GM12878 (cell line): ENCODE data around the gene WWOX.

Source experiments
- IRF4 ChIP-seq: IDR thresholded peaks from 2 replicates; pipeline ENCODE4 v1.6.1; 2011; ENCODE audit warnings: low read depth, low read length
- MXI1 ChIP-seq: fragments of 150-350 bp; IDR thresholded peaks from 2 replicates; pipeline ENCODE4 v1.6.1; 2011; ENCODE audit warnings: low read depth, mild to moderate bottlenecking, inconsistent platforms, low read length, improper control_type of control experiment
- TF ChIP-seq, protein P1 (sequence below), 3 experiments: IDR thresholded peaks in 2 of 3; conservative IDR thresholded peaks in 1 of 3; 2 replicates each; pipeline ENCODE4 v1.5.1; 2011; ENCODE audit warnings: low read depth in 3 of 3, low read length in 3 of 3, mild to moderate bottlenecking in 3 of 3, control low read depth in 2 of 3, moderate library complexity in 2 of 3, inconsistent platforms in 1 of 3, mixed read lengths in 1 of 3; ENCODE audit not compliant: control insufficient read depth in 2 of 3, insufficient read depth in 1 of 3; ENCODE audit errors: extremely low read depth in 1 of 3

GRCh38 chr16:79018650-79019429 lies 919.4 kb downstream of the WWOX start:
- TF ChIP-seq, protein P1, sequence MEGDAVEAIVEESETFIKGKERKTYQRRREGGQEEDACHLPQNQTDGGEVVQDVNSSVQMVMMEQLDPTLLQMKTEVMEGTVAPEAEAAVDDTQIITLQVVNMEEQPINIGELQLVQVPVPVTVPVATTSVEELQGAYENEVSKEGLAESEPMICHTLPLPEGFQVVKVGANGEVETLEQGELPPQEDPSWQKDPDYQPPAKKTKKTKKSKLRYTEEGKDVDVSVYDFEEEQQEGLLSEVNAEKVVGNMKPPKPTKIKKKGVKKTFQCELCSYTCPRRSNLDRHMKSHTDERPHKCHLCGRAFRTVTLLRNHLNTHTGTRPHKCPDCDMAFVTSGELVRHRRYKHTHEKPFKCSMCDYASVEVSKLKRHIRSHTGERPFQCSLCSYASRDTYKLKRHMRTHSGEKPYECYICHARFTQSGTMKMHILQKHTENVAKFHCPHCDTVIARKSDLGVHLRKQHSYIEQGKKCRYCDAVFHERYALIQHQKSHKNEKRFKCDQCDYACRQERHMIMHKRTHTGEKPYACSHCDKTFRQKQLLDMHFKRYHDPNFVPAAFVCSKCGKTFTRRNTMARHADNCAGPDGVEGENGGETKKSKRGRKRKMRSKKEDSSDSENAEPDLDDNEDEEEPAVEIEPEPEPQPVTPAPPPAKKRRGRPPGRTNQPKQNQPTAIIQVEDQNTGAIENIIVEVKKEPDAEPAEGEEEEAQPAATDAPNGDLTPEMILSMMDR (IDR thresholded peaks at IDR 0.05 in 2 of 3, conservative IDR thresholded peaks at IDR 0.05 in 1 of 3; ENCODE audit: control insufficient read depth in 2 of 3, extremely low read depth in 1 of 3, insufficient read depth in 1 of 3, low read depth in 3 of 3, low read length in 3 of 3) = no peak
- TF ChIP-seq IRF4 = no peak
- no peak for TF ChIP-seq MXI1
